Pulmonary artery endothelial cell (primary cell): ENCODE results near the gene CREB5. TPM values are rescaled to one million over a fixed set of nuclear protein-coding genes. Genes with fewer than 3 reads are reported as not detected.

Experiments used
- DNase-seq: peaks from one replicate; pipeline ENCODE4 v3.0.0-alpha.2; 2011; ENCODE audit warnings: low read depth, low spot score
- total RNA-seq: library from RNA; depleted of rRNA; stranded (reverse); fragments of >200 nt; gene quantifications from 2 replicates; pipeline ENCODE4 v1.2.3, GENCODE V29; 2014

Gene CREB5
- total RNA-seq, 1 donor from 2014 or later, result 2.8 TPM

- DNase-seq, result no peak
These were observed 230.9 kb downstream of the CREB5 start for GRCh38 chr7:28643188-28643569.

GRCh38 chr7:28643584-28644340, 231.4 kb downstream of the CREB5 start:
- DNase-seq, result no peak

- no peak for DNase-seq
These were observed 233.5 kb downstream of the CREB5 start for GRCh38 chr7:28645866-28646265.

GRCh38 chr7:28646376-28647075, 234.2 kb downstream of the CREB5 start:
- DNase-seq, result no peak

GRCh38 chr7:28647076-28647421, 234.7 kb downstream of the CREB5 start:
- DNase-seq, result no peak

GRCh38 chr7:28649189-28649588, 236.9 kb downstream of the CREB5 start:
- DNase-seq, result no peak

GRCh38 chr7:28649811-28650210, 237.5 kb downstream of the CREB5 start:
- no peak for DNase-seq

GRCh38 chr7:28654110-28654509, 241.8 kb downstream of the CREB5 start:
- DNase-seq, result no peak

GRCh38 chr7:28656529-28656928, 244.2 kb downstream of the CREB5 start:
- no peak for DNase-seq

- no peak for DNase-seq
These were observed 246.1 kb downstream of the CREB5 start for GRCh38 chr7:28658381-28658780.

- no peak for DNase-seq
These were observed 247.8 kb downstream of the CREB5 start for GRCh38 chr7:28660132-28660531.

- no peak for DNase-seq
These were observed 249.7 kb downstream of the CREB5 start for GRCh38 chr7:28661826-28662595.

GRCh38 chr7:28666154-28666553, 253.8 kb downstream of the CREB5 start:
- DNase-seq, result no peak

- DNase-seq, result no peak
These were observed 255.8 kb downstream of the CREB5 start for GRCh38 chr7:28668085-28668484.

GRCh38 chr7:28669330-28669729, 257.0 kb downstream of the CREB5 start:
- DNase-seq, result no peak

- DNase-seq, result no peak
These were observed 259.2 kb downstream of the CREB5 start for GRCh38 chr7:28671526-28671925.

- no peak for DNase-seq
These were observed 260.1 kb downstream of the CREB5 start for GRCh38 chr7:28672397-28672797.

- no peak for DNase-seq
These were observed 262.1 kb downstream of the CREB5 start for GRCh38 chr7:28674359-28674782.

GRCh38 chr7:28675429-28675828, 263.1 kb downstream of the CREB5 start:
- DNase-seq, result no peak

- DNase-seq, result no peak
These were observed 265.4 kb downstream of the CREB5 start for GRCh38 chr7:28677668-28678067.

- no peak for DNase-seq
These were observed 266.2 kb downstream of the CREB5 start for GRCh38 chr7:28678431-28678965.

GRCh38 chr7:28681693-28682310, 269.5 kb downstream of the CREB5 start:
- no peak for DNase-seq
